Measurements from ENCODE around the gene TP73.
A peak's percentile ranks its signal among the peaks of the same experiment; 100 is the strongest.

Gene TP73

GRCh38 chr1:3625151-3625907, 27.0 kb upstream of the TP73 start:
- H3K4me3 ChIP-seq (ENCODE audit: low read length), result peak overlapping the region; percentile 74

GRCh38 chr1:3626025-3626424, 26.3 kb upstream of the TP73 start:
- H3K4me3 ChIP-seq (ENCODE audit: low read length), result no peak overlapping the region

More at GRCh38 chr1:3625151-3625907, 27.0 kb upstream of the TP73 start:
- TF ChIP-seq ZNF274 (IDR thresholded peaks at IDR 0.05; ENCODE audit: low read depth, low read length), result no peak

GRCh38 chr1:3627515-3628253, 24.6 kb upstream of the TP73 start:
- TF ChIP-seq ZNF274 (IDR thresholded peaks at IDR 0.05; ENCODE audit: low read depth, low read length), result no peak
- H3K4me3 ChIP-seq (ENCODE audit: low read length), result no peak overlapping the region

More at GRCh38 chr1:3626025-3626424, 26.3 kb upstream of the TP73 start:
- TF ChIP-seq ZNF274 (IDR thresholded peaks at IDR 0.05; ENCODE audit: low read depth, low read length), result no peak

GRCh38 chr1:3628445-3628844, 23.9 kb upstream of the TP73 start:
- no peak overlapping the region for H3K4me3 ChIP-seq (ENCODE audit: low read length)
- TF ChIP-seq ZNF274 (IDR thresholded peaks at IDR 0.05; ENCODE audit: low read depth, low read length), result no peak

- H3K4me3 ChIP-seq (ENCODE audit: low read length), result no peak overlapping the region
These were observed 22.7 kb upstream of the TP73 start for GRCh38 chr1:3629561-3630160.

GRCh38 chr1:3630161-3630611, 22.1 kb upstream of the TP73 start:
- no peak for TF ChIP-seq ZNF274 (IDR thresholded peaks at IDR 0.05; ENCODE audit: low read depth, low read length)
- no peak overlapping the region for H3K4me3 ChIP-seq (ENCODE audit: low read length)

More at GRCh38 chr1:3629561-3630160, 22.7 kb upstream of the TP73 start:
- no peak for TF ChIP-seq ZNF274 (IDR thresholded peaks at IDR 0.05; ENCODE audit: low read depth, low read length)

GRCh38 chr1:3630914-3631313, 21.4 kb upstream of the TP73 start:
- H3K4me3 ChIP-seq (ENCODE audit: low read length), result no peak overlapping the region
- no peak for TF ChIP-seq ZNF274 (IDR thresholded peaks at IDR 0.05; ENCODE audit: low read depth, low read length)

- TF ChIP-seq ZNF274 (IDR thresholded peaks at IDR 0.05; ENCODE audit: low read depth, low read length), result no peak
- H3K4me3 ChIP-seq (ENCODE audit: low read length), result no peak overlapping the region
These were observed 20.7 kb upstream of the TP73 start for GRCh38 chr1:3631320-3632260.

GRCh38 chr1:3632298-3632697, 20.0 kb upstream of the TP73 start:
- no peak for TF ChIP-seq ZNF274 (IDR thresholded peaks at IDR 0.05; ENCODE audit: low read depth, low read length)

GRCh38 chr1:3632716-3633343, 19.5 kb upstream of the TP73 start:
- TF ChIP-seq ZNF274 (IDR thresholded peaks at IDR 0.05; ENCODE audit: low read depth, low read length), result no peak
- no peak overlapping the region for H3K4me3 ChIP-seq (ENCODE audit: low read length)

More at GRCh38 chr1:3632298-3632697, 20.0 kb upstream of the TP73 start:
- H3K4me3 ChIP-seq (ENCODE audit: low read length), result no peak overlapping the region

- no peak for TF ChIP-seq ZNF274 (IDR thresholded peaks at IDR 0.05; ENCODE audit: low read depth, low read length)
- no peak overlapping the region for H3K4me3 ChIP-seq (ENCODE audit: low read length)
These were observed 18.8 kb upstream of the TP73 start for GRCh38 chr1:3633344-3634058.

GRCh38 chr1:3634059-3634800, 18.1 kb upstream of the TP73 start:
- H3K4me3 ChIP-seq (ENCODE audit: low read length), result no peak overlapping the region
- no peak for TF ChIP-seq ZNF274 (IDR thresholded peaks at IDR 0.05; ENCODE audit: low read depth, low read length)

Data from GM08714 (cell line).